Chondrocyte (in vitro differentiated cells): ENCODE data around the gene RAB27B. TPM values are rescaled to one million over a fixed set of nuclear protein-coding genes. Genes with fewer than 3 reads are reported as not detected.
A peak's percentile ranks its signal among the peaks of the same experiment; 100 is the strongest.

Experiments
- DNase-seq: peaks from one replicate; pipeline ENCODE4 v3.0.0; 2021; ENCODE audit warnings: mixed read lengths, low spot score
- H3K27ac Mint-ChIP-seq: one replicate; pipeline ENCODE4 v1.8.0; 2021; ENCODE audit warnings: mild to moderate bottlenecking, moderate library complexity, mixed read lengths; ENCODE audit not compliant: unreplicated experiment
- H3K27me3 Mint-ChIP-seq: 2 replicates; pipeline ENCODE4 v1.8.0; 2021; ENCODE audit warnings: low read depth, mixed read lengths
- H3K36me3 Mint-ChIP-seq: 2 replicates; pipeline ENCODE4 v1.8.0; 2021; ENCODE audit warnings: low read depth, mixed read lengths
- H3K4me1 Mint-ChIP-seq: 2 replicates; pipeline ENCODE4 v1.8.0; 2021; ENCODE audit warnings: low read depth, mild to moderate bottlenecking, mixed read lengths
- H3K4me3 Mint-ChIP-seq: one replicate; pipeline ENCODE4 v1.8.0; 2021; ENCODE audit warnings: mild to moderate bottlenecking, moderate library complexity, mixed read lengths; ENCODE audit not compliant: unreplicated experiment
- H3K9me3 Mint-ChIP-seq: 2 replicates; pipeline ENCODE4 v1.8.0; 2021; ENCODE audit warnings: low read depth, mixed read lengths
- long read RNA-seq: library from polyadenylated mRNA; stranded (forward); transcript quantifications from one replicate; pipeline ENCODE4 v2.0.0, GENCODE V29; 2021
- total RNA-seq: library from RNA; stranded (reverse); gene quantifications from 3 replicates; pipeline ENCODE4 v1.2.1, GENCODE V29; 2021
- TF ChIP-seq, protein P1 (sequence below): fragments of 200-600 bp; sonication (generic); IDR thresholded peaks from 2 replicates; pipeline ENCODE4 v1.5.0; 2021; ENCODE audit warnings: antibody characterized with exemption, mild to moderate bottlenecking, moderate library complexity

RAB27B gene, protein sequence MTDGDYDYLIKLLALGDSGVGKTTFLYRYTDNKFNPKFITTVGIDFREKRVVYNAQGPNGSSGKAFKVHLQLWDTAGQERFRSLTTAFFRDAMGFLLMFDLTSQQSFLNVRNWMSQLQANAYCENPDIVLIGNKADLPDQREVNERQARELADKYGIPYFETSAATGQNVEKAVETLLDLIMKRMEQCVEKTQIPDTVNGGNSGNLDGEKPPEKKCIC
- total RNA-seq, result 0.20 to 0.51 TPM (median 0.28 TPM) in 3 replicates
- long read RNA-seq, full-length matches to known transcripts, result 1 of 1 reads
- long read RNA-seq, partial matches to known transcripts, result 0 of 1 reads
- long read RNA-seq, other reads (novel, unspliced or antisense), result 0 of 1 reads

DNA sequence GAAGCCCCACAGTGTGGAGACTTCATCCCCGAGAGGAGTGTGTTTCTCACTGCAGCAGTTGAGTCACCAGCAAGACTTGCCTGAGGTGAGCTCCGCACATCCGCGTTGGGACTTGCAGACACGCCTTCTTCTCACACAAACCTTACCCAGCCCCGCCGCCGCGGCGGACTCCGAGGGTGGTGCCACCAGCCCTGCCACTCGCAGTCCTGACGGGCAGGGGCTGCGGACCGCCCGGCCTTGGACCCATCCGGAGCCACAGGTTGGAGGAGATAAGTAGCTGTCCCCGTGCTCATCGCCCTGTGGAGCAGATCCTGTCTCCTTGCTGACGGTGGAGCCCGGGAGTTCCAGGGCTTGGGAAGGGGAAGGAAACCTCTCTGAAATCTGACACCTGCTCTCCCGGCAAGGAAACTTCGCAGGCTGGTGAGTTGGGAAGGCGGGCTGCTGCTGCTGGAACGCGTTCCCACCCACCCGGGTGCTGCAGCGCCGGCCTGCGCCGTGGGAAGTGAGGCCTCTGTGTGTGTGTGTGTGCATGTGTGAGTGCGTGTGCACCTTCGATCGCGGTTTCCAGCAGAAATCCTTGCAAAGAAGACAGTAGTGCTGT is at the start of gene RAB27B:
RAB27B (plus strand) TSS at position 197 of the 601 bp plus-strand sequence. CDS start 49,109 bp downstream, outside the sequence.
- peak; percentile 95 for DNase-seq
- TF ChIP-seq, protein P1, sequence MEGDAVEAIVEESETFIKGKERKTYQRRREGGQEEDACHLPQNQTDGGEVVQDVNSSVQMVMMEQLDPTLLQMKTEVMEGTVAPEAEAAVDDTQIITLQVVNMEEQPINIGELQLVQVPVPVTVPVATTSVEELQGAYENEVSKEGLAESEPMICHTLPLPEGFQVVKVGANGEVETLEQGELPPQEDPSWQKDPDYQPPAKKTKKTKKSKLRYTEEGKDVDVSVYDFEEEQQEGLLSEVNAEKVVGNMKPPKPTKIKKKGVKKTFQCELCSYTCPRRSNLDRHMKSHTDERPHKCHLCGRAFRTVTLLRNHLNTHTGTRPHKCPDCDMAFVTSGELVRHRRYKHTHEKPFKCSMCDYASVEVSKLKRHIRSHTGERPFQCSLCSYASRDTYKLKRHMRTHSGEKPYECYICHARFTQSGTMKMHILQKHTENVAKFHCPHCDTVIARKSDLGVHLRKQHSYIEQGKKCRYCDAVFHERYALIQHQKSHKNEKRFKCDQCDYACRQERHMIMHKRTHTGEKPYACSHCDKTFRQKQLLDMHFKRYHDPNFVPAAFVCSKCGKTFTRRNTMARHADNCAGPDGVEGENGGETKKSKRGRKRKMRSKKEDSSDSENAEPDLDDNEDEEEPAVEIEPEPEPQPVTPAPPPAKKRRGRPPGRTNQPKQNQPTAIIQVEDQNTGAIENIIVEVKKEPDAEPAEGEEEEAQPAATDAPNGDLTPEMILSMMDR, result peak; percentile 22
- H3K27me3 Mint-ChIP-seq, result peaks cover 2% of the 10 kb centered on the region
- H3K4me3 Mint-ChIP-seq, result peak within 1 kb of the TSS; percentile 76
- peaks cover 8% of the 10 kb centered on the region for H3K9me3 Mint-ChIP-seq
- peaks cover 18% of the 10 kb centered on the region for H3K4me1 Mint-ChIP-seq
- peak within 1 kb of the TSS; percentile 37 for H3K27ac Mint-ChIP-seq
- peaks cover 5% of the 10 kb centered on the region for H3K36me3 Mint-ChIP-seq

DNA sequence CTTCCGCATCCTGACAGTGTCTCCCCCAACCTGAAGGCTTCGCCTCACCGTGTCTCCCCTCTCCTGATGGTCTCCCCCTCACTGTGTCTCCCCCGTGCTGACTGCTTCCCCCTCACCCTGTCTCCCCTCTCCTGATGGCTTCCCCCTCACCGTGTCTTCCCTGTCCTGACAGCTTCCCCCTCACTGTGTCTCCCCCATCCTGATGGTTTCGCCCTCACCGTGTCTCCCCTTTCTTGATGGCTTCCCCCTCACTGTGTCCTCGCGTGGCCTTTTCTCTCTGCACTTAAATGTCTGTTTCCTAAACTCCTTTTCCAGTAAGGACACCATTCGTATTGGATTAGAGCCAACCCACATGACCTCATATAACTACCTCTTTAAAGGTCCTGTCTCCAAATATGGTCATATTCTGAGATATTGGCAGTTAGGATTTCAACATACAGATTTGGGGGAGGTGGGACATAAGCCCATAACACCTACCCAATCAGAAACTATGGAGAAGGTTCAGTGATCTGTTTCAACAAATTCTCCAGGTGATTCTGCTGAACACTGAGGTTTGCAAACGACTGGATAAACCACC is 47.9 kb upstream of the RAB27B start:
- H3K27me3 Mint-ChIP-seq, result no peaks in the 10 kb centered on the region
- no peaks in the 10 kb centered on the region for H3K36me3 Mint-ChIP-seq
- H3K9me3 Mint-ChIP-seq, result no peaks in the 10 kb centered on the region
- no peak overlapping the region for H3K27ac Mint-ChIP-seq
- TF ChIP-seq, protein P1, result no peak
- H3K4me3 Mint-ChIP-seq, result no peak overlapping the region
- peaks cover 19% of the 10 kb centered on the region for H3K4me1 Mint-ChIP-seq
- DNase-seq, result no peak

DNA sequence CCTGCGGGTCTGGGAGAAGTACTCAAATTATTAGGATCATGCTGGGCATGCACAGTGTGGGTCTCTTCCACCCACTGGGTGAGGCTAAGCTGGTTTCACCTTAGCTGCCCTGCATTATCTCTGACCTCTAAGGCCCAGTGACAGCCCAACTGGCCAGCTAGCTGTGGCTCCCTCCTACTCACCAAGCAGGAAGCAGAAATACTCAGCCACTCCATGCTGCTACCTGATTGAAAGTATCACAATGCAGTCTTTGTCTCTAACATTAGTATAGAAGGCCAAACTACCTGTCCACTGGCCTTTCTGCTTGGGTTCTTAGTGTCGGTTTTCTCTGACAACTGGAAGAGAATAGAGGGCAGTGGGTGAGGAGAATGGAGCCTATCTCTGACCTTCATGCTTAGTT is 47.3 kb upstream of the RAB27B start:
- no peak overlapping the region for H3K4me3 Mint-ChIP-seq
- H3K36me3 Mint-ChIP-seq, result no peaks in the 10 kb centered on the region
- no peak for DNase-seq
- TF ChIP-seq, protein P1, result no peak
- H3K9me3 Mint-ChIP-seq, result no peaks in the 10 kb centered on the region
- H3K27me3 Mint-ChIP-seq, result no peaks in the 10 kb centered on the region
- peaks cover 13% of the 10 kb centered on the region for H3K4me1 Mint-ChIP-seq
- H3K27ac Mint-ChIP-seq, result no peak overlapping the region

DNA sequence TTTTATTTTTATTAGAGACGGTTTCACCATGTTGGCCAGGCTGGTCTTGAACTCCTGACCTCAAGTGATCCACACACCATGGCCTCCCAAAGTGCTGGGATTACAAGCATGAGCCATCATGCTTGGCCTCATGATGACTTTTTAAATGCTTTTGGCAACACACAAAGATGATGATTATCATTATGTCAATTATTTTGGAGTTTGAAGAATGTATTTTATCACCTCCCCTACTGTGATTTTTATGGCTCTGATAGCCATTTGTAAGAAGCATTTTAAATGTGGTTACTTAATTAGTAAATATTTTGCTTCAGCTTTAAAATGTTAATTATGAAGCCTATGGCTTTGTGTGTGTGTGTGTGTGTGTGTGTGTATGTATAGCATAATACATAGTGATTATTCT is 45.1 kb upstream of the RAB27B start:
- H3K4me3 Mint-ChIP-seq, result no peak overlapping the region
- no peaks in the 10 kb centered on the region for H3K4me1 Mint-ChIP-seq
- TF ChIP-seq, protein P1, result no peak
- DNase-seq, result no peak
- H3K9me3 Mint-ChIP-seq, result no peaks in the 10 kb centered on the region
- no peak overlapping the region for H3K27ac Mint-ChIP-seq
- no peaks in the 10 kb centered on the region for H3K27me3 Mint-ChIP-seq
- H3K36me3 Mint-ChIP-seq, result no peaks in the 10 kb centered on the region

DNA sequence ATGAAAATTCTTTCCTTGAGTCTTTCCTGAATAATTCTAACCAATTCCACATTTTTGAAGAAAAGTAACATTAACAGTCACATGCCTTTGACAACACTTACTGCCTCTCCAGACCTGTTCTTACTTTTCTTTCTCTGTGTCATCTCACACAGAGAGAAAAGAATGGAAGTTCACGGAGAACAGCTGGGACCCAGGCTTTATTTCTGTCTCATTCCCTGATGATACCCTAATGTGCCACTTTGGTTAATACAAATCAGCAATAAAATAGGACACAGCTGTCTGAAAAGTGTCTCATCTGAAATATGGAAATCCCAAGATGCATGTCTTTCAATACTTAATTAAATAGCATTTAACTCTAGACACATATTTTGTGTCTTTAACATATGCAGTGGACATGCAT is 42.1 kb upstream of the RAB27B start:
- DNase-seq, result no peak
- Mint-ChIP-seq H3K4me3 (no peak overlapping the region), H3K9me3 (no peaks in the 10 kb centered on the region), H3K36me3 (no peaks in the 10 kb centered on the region), H3K4me1 (no peaks in the 10 kb centered on the region), H3K27me3 (no peaks in the 10 kb centered on the region), H3K27ac (no peak overlapping the region)
- TF ChIP-seq, protein P1, result no peak
